Measurements from ENCODE around the gene CREM. TPM values are rescaled to one million over a fixed set of nuclear protein-coding genes. Genes with fewer than 3 reads are reported as not detected.

Gene CREM
- total RNA-seq, 1 experiment from 2014 or later = 20.0 TPM

GRCh38 chr10:35201234-35201633 is 74.6 kb downstream of the CREM start:
- Histone ChIP-seq H3K14ac (ENCODE audit: insufficient read depth, low read length) (no peak overlapping the region), H3K23ac (ENCODE audit: insufficient read length, low read depth, low read length) (no peak overlapping the region), H3K23me2 (ENCODE audit: insufficient read length, low read depth, low read length, poor library complexity, severe bottlenecking) (no peaks in the 10 kb centered on the region), H3K4me1 (ENCODE audit: insufficient read depth, low read length) (peaks cover 3% of the 10 kb centered on the region; the same call in 1 of the 2 replicates), H3K27me3 (ENCODE audit: insufficient read depth, low read length) (no peaks in the 10 kb centered on the region), H3K27ac (ENCODE audit: insufficient read length, low read depth, low read length) (no peak overlapping the region), H3K56ac (ENCODE audit: insufficient read length, low read depth, low read length) (no peak overlapping the region), H2BK5ac (ENCODE audit: insufficient read length, low read length) (no peak overlapping the region), H2BK15ac (ENCODE audit: low read depth, low read length) (no peak overlapping the region), H2BK20ac (ENCODE audit: low read depth, low read length, poor library complexity, severe bottlenecking) (no peak overlapping the region), H2AK5ac (ENCODE audit: insufficient read length, low read length) (no peak overlapping the region), H2BK12ac (ENCODE audit: insufficient read length, low read depth, low read length) (no peak overlapping the region), H3K18ac (ENCODE audit: insufficient read length, low read depth, low read length) (no peak overlapping the region), H3K9ac (ENCODE audit: extremely low read depth, insufficient read length, low read length) (no peak overlapping the region), H4K20me1 (ENCODE audit: control insufficient read depth, insufficient read depth, insufficient read length) (no peaks in the 10 kb centered on the region), H4K5ac (ENCODE audit: insufficient read length, low read depth, low read length) (no peak overlapping the region), H3K79me2 (ENCODE audit: insufficient read depth, low read length) (no peaks in the 10 kb centered on the region; the same call in 1 of the 2 replicates), H3K4me2 (ENCODE audit: insufficient read depth, insufficient read length, low read length) (no peak overlapping the region), H3K79me1 (ENCODE audit: insufficient read depth, low read depth, low read length, poor library complexity, severe bottlenecking) (no peaks in the 10 kb centered on the region), H4K8ac (replicated peaks; ENCODE audit: insufficient read length, low read depth, low read length) (no peak overlapping the region), H4K91ac (ENCODE audit: insufficient read length, low read depth, low read length) (no peak overlapping the region), H3K9me3 (ENCODE audit: control insufficient read depth, low read depth, low read length) (no peaks in the 10 kb centered on the region), H2AFZ (ENCODE audit: low read length) (no peak overlapping the region), H3K4ac (ENCODE audit: low read depth, low read length) (no peak overlapping the region), H2BK120ac (ENCODE audit: low read depth, low read length, poor library complexity, severe bottlenecking) (no peak overlapping the region), H3T11ph (ENCODE audit: low read length) (no peak overlapping the region)
- Mint-ChIP-seq H3K36me3 (ENCODE audit: insufficient read depth in 1 of 3, low read depth in 3 of 3) (no peaks in the 10 kb centered on the region), H3K9me3 (no peaks in the 10 kb centered on the region), H3K4me3 (no peak overlapping the region), H3K27ac (no peak overlapping the region), H3K27me3 (ENCODE audit: low read depth) (no peaks in the 10 kb centered on the region), H3K4me1 (peaks cover 13% of the 10 kb centered on the region in 2 experiments)
- no CpG with 5 or more reads among the region's 4 CpGs for WGBS (ENCODE audit: extremely low coverage, insufficient read length, low lambda C conversion rate)
- DNase-seq = no peak
- TF ChIP-seq CTCF (conservative IDR thresholded peaks at IDR 0.05) = no peak
